ENCODE data around the gene RALGDS. TPM values are rescaled to one million over a fixed set of nuclear protein-coding genes. Genes with fewer than 3 reads are reported as not detected.
"Not testable (repeated sequence)": the region's sequence is repeated elsewhere in the genome, so short reads cannot be mapped to it uniquely, and the experiment has no call there.

The RALGDS gene
- total and polyA plus RNA-seq, 2 donors (not counting 3 experiments of a cell fraction or from before 2014, with no cell fraction given), result 41.4 to 60.0 TPM

DNA sequence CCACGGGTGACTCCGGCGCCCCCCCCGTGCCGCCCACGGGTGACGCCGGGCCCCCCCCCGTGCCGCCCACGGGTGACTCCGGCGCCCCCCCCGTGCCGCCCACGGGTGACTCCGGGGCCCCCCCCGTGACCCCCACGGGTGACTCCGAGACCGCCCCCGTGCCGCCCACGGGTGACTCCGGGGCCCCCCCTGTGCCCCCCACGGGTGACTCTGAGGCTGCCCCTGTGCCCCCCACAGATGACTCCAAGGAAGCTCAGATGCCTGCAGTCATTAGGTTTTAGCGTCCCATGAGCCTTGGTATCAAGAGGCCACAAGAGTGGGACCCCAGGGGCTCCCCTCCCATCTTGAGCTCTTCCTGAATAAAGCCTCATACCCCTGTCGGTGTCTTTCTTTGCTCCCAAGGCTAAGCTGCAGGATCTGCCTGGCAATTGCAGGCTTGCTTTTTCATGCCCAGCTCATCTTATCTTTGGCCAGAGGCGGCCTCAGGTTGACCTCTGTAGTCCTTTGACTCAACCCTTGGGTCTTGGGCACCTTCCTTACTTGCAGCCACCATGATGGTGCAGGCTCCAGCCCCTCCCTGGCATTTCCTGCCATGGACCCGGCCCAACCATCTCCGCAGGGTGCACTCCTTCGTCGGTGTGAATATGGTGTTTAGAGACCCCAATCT lies 49.4 kb downstream of the RALGDS start:
- dilution Hi-C loops (cut with MboI; ENCODE audit: extremely low pct_ligation_motif_present, low sequenced_read_pairs), result no loop called here
- Histone ChIP-seq H3K9me1 (replicated peaks; ENCODE audit: control insufficient read depth, extremely low read depth, insufficient read depth, low read length) (no peaks in the 10 kb centered on the region), H3K4me1 (ENCODE audit: control insufficient read depth, extremely low read depth, insufficient read depth, low read length) (no peaks in the 10 kb centered on the region), H3K27me3 (ENCODE audit: control insufficient read depth in 2 of 2, insufficient read depth in 2 of 2, low read length in 2 of 2) (peaks cover 2 to 3% of the 10 kb centered on the region in 2 experiments), H3K9ac (replicated peaks; ENCODE audit: extremely low read depth, insufficient read depth, low read length) (no peak overlapping the region), H3K27ac (ENCODE audit: insufficient read depth, low read depth, low read length) (no peak overlapping the region), H4K20me1 (replicated peaks; ENCODE audit: control insufficient read depth, extremely low read depth, insufficient read depth, low read length) (no peaks in the 10 kb centered on the region), H2AFZ (ENCODE audit: low read depth, low read length) (no peak overlapping the region), H3K36me3 (ENCODE audit: control insufficient read depth in 2 of 2, extremely low read depth in 1 of 2, insufficient read depth in 2 of 2, low read length in 2 of 2) (no peaks in the 10 kb centered on the region), H3K79me2 (ENCODE audit: control insufficient read depth, insufficient read depth, low read length) (no peaks in the 10 kb centered on the region), H3K4me2 (ENCODE audit: insufficient read depth, low read length) (no peak overlapping the region), H3K4me3 (replicated peaks in 1 of 3; ENCODE audit: insufficient read depth in 1 of 3, low read depth in 1 of 3, low read length in 3 of 3) (no peak overlapping the region), H3K9me3 (replicated peaks; ENCODE audit: control insufficient read depth, insufficient read depth, low read length) (no peaks in the 10 kb centered on the region)
- TF ChIP-seq, protein P1, sequence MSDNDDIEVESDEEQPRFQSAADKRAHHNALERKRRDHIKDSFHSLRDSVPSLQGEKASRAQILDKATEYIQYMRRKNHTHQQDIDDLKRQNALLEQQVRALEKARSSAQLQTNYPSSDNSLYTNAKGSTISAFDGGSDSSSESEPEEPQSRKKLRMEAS (IDR thresholded peaks at IDR 0.05; ENCODE audit: insufficient read depth, insufficient read length), result no peak
- TF ChIP-seq POLR2AphosphoS5 (IDR thresholded peaks at IDR 0.05; ENCODE audit: insufficient read depth, low read depth, low read length), result no peak
- TF ChIP-seq GATA2 (IDR thresholded peaks at IDR 0.05; ENCODE audit: insufficient read depth, insufficient read length, low read depth, low read length), result no peak
- TF ChIP-seq EZH2 (IDR thresholded peaks at IDR 0.05; ENCODE audit: borderline replicate concordance, low read depth, low read length, severe bottlenecking), result no peak
- no peak for TF ChIP-seq POLR2A (IDR thresholded peaks at IDR 0.05; ENCODE audit: low read depth, low read length)
- no peak for TF ChIP-seq FOS (IDR thresholded peaks at IDR 0.05; ENCODE audit: borderline replicate concordance, insufficient read depth, low read length)
- no peak for TF ChIP-seq JUN (IDR thresholded peaks at IDR 0.05; ENCODE audit: borderline replicate concordance, insufficient read depth, insufficient read length, low read depth)
- TF ChIP-seq MYC (IDR thresholded peaks at IDR 0.05; ENCODE audit: low read depth, low read length), result no peak
- TF ChIP-seq, protein P2, sequence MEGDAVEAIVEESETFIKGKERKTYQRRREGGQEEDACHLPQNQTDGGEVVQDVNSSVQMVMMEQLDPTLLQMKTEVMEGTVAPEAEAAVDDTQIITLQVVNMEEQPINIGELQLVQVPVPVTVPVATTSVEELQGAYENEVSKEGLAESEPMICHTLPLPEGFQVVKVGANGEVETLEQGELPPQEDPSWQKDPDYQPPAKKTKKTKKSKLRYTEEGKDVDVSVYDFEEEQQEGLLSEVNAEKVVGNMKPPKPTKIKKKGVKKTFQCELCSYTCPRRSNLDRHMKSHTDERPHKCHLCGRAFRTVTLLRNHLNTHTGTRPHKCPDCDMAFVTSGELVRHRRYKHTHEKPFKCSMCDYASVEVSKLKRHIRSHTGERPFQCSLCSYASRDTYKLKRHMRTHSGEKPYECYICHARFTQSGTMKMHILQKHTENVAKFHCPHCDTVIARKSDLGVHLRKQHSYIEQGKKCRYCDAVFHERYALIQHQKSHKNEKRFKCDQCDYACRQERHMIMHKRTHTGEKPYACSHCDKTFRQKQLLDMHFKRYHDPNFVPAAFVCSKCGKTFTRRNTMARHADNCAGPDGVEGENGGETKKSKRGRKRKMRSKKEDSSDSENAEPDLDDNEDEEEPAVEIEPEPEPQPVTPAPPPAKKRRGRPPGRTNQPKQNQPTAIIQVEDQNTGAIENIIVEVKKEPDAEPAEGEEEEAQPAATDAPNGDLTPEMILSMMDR (IDR thresholded peaks at IDR 0.05; ENCODE audit: extremely low read depth in 1 of 2, insufficient read depth in 1 of 2, low read depth in 1 of 2, low read length in 2 of 2), result no peak
- intact Hi-C loops (cut with micrococcal nuclease), result no loop called here
- DNase-seq (ENCODE audit: low read depth, low spot score), result no peak
- POLR2A ChIA-PET, result no interaction called here
- no peak for FAIRE-seq
- no TSS peak for BruUV-seq (replicated peaks)
- CTCF ChIA-PET, result no interaction called here

DNA sequence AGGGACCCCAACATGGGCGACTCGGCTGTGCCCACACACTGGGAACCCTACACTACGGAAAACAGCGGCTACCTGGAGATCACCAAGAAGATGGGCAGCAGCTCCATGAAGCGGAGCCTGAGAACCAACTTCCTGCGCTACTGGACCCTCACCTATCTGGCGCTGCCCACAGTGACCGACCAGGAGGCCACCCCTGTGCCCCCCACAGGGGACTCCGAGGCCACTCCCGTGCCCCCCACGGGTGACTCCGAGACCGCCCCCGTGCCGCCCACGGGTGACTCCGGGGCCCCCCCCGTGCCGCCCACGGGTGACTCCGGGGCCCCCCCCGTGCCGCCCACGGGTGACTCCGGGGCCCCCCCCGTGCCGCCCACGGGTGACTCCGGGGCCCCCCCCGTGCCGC lies 50.1 kb downstream of the RALGDS start:
- H3K4me3 ChIP-seq (replicated peaks in 1 of 3; ENCODE audit: insufficient read depth in 1 of 3, low read depth in 1 of 3, low read length in 3 of 3); H3K9me1 ChIP-seq (replicated peaks; ENCODE audit: control insufficient read depth, extremely low read depth, insufficient read depth, low read length); H3K9me3 ChIP-seq (replicated peaks; ENCODE audit: control insufficient read depth, insufficient read depth, low read length); intact Hi-C loops (cut with micrococcal nuclease); H3K9ac ChIP-seq (replicated peaks; ENCODE audit: extremely low read depth, insufficient read depth, low read length); H3K79me2 ChIP-seq (ENCODE audit: control insufficient read depth, insufficient read depth, low read length); BruUV-seq (replicated peaks); H3K4me2 ChIP-seq (ENCODE audit: insufficient read depth, low read length); CTCF ChIA-PET; dilution Hi-C loops (cut with MboI; ENCODE audit: extremely low pct_ligation_motif_present, low sequenced_read_pairs); H3K36me3 ChIP-seq (ENCODE audit: control insufficient read depth in 2 of 2, extremely low read depth in 1 of 2, insufficient read depth in 2 of 2, low read length in 2 of 2); POLR2A ChIA-PET; DNase-seq (ENCODE audit: low read depth, low spot score); H3K27me3 ChIP-seq (ENCODE audit: control insufficient read depth in 2 of 2, insufficient read depth in 2 of 2, low read length in 2 of 2); H3K27ac ChIP-seq (ENCODE audit: insufficient read depth, low read depth, low read length); FAIRE-seq; H4K20me1 ChIP-seq (replicated peaks; ENCODE audit: control insufficient read depth, extremely low read depth, insufficient read depth, low read length); H3K4me1 ChIP-seq (ENCODE audit: control insufficient read depth, extremely low read depth, insufficient read depth, low read length); H2AFZ ChIP-seq (ENCODE audit: low read depth, low read length): not testable (repeated sequence)

DNA sequence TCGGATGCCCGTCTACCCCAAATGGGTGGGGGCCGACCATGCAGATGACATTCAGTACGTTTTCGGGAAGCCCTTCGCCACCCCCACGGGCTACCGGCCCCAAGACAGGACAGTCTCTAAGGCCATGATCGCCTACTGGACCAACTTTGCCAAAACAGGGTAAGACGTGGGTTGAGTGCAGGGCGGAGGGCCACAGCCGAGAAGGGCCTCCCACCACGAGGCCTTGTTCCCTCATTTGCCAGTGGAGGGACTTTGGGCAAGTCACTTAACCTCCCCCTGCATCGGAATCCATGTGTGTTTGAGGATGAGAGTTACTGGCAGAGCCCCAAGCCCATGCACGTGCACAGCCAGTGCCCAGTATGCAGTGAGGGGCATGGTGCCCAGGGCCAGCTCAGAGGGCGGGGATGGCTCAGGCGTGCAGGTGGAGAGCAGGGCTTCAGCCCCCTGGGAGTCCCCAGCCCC lies 50.5 kb downstream of the RALGDS start:
- dilution Hi-C loops (cut with MboI; ENCODE audit: extremely low pct_ligation_motif_present, low sequenced_read_pairs), result not testable (repeated sequence)

More for the DNA sequence above, 50.5 kb downstream of the RALGDS start:
- H3K9ac ChIP-seq (replicated peaks; ENCODE audit: extremely low read depth, insufficient read depth, low read length); H3K9me1 ChIP-seq (replicated peaks; ENCODE audit: control insufficient read depth, extremely low read depth, insufficient read depth, low read length); FAIRE-seq; H3K27ac ChIP-seq (ENCODE audit: insufficient read depth, low read depth, low read length); intact Hi-C loops (cut with micrococcal nuclease); H3K9me3 ChIP-seq (replicated peaks; ENCODE audit: control insufficient read depth, insufficient read depth, low read length); POLR2A ChIA-PET; DNase-seq (ENCODE audit: low read depth, low spot score); H3K27me3 ChIP-seq (ENCODE audit: control insufficient read depth in 2 of 2, insufficient read depth in 2 of 2, low read length in 2 of 2); H3K4me1 ChIP-seq (ENCODE audit: control insufficient read depth, extremely low read depth, insufficient read depth, low read length); H3K36me3 ChIP-seq (ENCODE audit: control insufficient read depth in 2 of 2, extremely low read depth in 1 of 2, insufficient read depth in 2 of 2, low read length in 2 of 2); CTCF ChIA-PET; H3K4me3 ChIP-seq (replicated peaks in 1 of 3; ENCODE audit: insufficient read depth in 1 of 3, low read depth in 1 of 3, low read length in 3 of 3); H3K4me2 ChIP-seq (ENCODE audit: insufficient read depth, low read length); BruUV-seq (replicated peaks); H2AFZ ChIP-seq (ENCODE audit: low read depth, low read length); H4K20me1 ChIP-seq (replicated peaks; ENCODE audit: control insufficient read depth, extremely low read depth, insufficient read depth, low read length); H3K79me2 ChIP-seq (ENCODE audit: control insufficient read depth, insufficient read depth, low read length): not testable (repeated sequence)

Data from endothelial cell of umbilical vein (primary cell).